IPS-18c (cell line): ENCODE results near the gene C9orf72.
"Not testable (repeated sequence)": the region's sequence is repeated elsewhere in the genome, so short reads cannot be mapped to it uniquely, and the experiment has no call there.

Source experiments
- H3K4me3 ChIP-seq: 2 replicates; pipeline ENCODE4 v1.7.0; 2013; ENCODE audit warnings: low read depth, mild to moderate bottlenecking, low read length, moderate library complexity; ENCODE audit not compliant: insufficient read depth
- H3K9me3 ChIP-seq: one replicate; pipeline ENCODE4 v1.6.1; 2013; ENCODE audit warnings: mild to moderate bottlenecking, low read length, moderate library complexity; ENCODE audit not compliant: control insufficient read depth, insufficient read depth

Gene C9orf72

GRCh38 chr9:27504259-27504658 lies 69.0 kb downstream of the C9orf72 start:
- Histone ChIP-seq H3K9me3 (no peaks in the 10 kb centered on the region), H3K4me3 (no peak overlapping the region)

- H3K9me3 ChIP-seq: no peaks in the 10 kb centered on the region
Observed at GRCh38 chr9:27503623-27504022, 69.7 kb downstream of the C9orf72 start.

GRCh38 chr9:27500902-27501301 lies 72.4 kb downstream of the C9orf72 start:
- not testable (repeated sequence) for H3K4me3 ChIP-seq, H3K9me3 ChIP-seq

More at GRCh38 chr9:27503623-27504022, 69.7 kb downstream of the C9orf72 start:
- no peak overlapping the region for H3K4me3 ChIP-seq

GRCh38 chr9:27499451-27499850 lies 73.8 kb downstream of the C9orf72 start:
- Histone ChIP-seq H3K9me3 (no peaks in the 10 kb centered on the region), H3K4me3 (no peak overlapping the region)

GRCh38 chr9:27497883-27498417 lies 75.3 kb downstream of the C9orf72 start:
- no peaks in the 10 kb centered on the region for H3K9me3 ChIP-seq
- H3K4me3 ChIP-seq: 0 out of 2 replicates have a peak overlapping the region, but pooled peaks have one; percentile 2
